ENCODE measurements around the gene SLC16A7. TPM values are rescaled to one million over a fixed set of nuclear protein-coding genes. Genes with fewer than 3 reads are reported as not detected.

The SLC16A7 gene
- total RNA-seq, 6 experiments from 2014 or later = 38.3 to 49.6 (median 41.7) TPM

GRCh38 chr12:59834659-59835474 is 239.0 kb downstream of the SLC16A7 start:
- Mint-ChIP-seq H3K9me3 (no peaks in the 10 kb centered on the region), H3K27ac (no peak overlapping the region), H3K4me3 (no peak overlapping the region), H3K36me3 (ENCODE audit: low read depth) (no peaks in the 10 kb centered on the region), H3K27me3 (ENCODE audit: insufficient read depth) (no peaks in the 10 kb centered on the region), H3K4me1 (ENCODE audit: low read depth) (peaks cover 42% of the 10 kb centered on the region)
- DNase-seq = peak; percentile 44
- peak; percentile 91 for TF ChIP-seq CTCF (IDR thresholded peaks at IDR 0.05)
